ENCODE data around the gene LTA. TPM values are rescaled to one million over a fixed set of nuclear protein-coding genes. Genes with fewer than 3 reads are reported as not detected.

LTA gene
- polyA plus RNA-seq, 1 donor from 2014 or later = not detected

DNA sequence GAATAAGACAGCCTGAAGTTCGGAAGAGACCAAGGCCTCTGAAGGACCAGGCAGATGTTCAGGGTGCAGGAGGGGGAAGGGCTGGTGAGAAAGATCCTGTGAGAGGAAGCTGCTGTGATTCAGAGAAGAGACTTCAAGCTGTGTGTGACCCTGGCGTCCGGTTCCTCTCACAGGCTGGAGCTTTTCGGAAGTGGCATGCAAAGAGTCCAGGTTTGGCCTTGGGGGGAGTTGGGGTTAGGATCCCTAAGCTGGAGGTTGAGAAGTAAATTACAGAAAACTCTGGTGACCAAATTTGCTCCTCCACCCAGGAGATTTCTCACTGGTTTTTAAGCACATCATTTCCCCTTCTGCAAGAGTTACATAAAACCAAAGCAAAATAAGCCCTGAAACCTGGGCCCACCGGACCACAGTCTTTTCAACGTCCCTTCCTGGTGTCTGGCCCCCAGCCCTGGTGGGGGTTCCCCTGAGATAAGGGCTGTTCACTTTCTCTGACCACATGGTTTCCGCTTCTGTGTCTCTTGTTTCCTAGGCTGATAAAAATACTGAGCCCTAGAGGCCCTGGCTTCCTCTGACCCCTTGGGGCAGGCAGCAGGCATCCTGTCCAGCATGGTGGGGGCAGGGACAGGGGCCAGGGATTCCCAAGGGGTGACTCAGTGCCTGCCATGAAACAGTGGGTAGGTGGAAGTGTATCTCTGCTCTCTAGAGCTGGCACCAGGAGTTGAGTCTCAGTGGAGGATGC, 12.0 kb upstream of the LTA start:
- no peaks in the 10 kb centered on the region for H3K27me3 ChIP-seq (ENCODE audit: insufficient read depth, low read depth, low read length)
- no peak overlapping the region for H3K27ac ChIP-seq (ENCODE audit: low read length)
- H3K79me2 ChIP-seq (replicated peaks; ENCODE audit: insufficient read depth, low read length) = no peaks in the 10 kb centered on the region
- no peak overlapping the region for H3K9ac ChIP-seq (ENCODE audit: low read length)
- no peak overlapping the region for H3K4me2 ChIP-seq (ENCODE audit: low read length)
- no peak for TF ChIP-seq RAD21 (conservative IDR thresholded peaks at IDR 0.05)
- H3F3A ChIP-seq (ENCODE audit: insufficient read depth, low read length, poor library complexity, severe bottlenecking) = no peaks in the 10 kb centered on the region
- H2AFZ ChIP-seq (ENCODE audit: low read depth, low read length) = no peak overlapping the region
- H3K9me2 ChIP-seq (ENCODE audit: insufficient read depth, low read length) = no peaks in the 10 kb centered on the region
- H3K4me3 ChIP-seq (ENCODE audit: low read length) = no peak overlapping the region
- no peaks in the 10 kb centered on the region for H4K20me1 ChIP-seq (ENCODE audit: insufficient read depth)
- no peaks in the 10 kb centered on the region for H3K36me3 ChIP-seq (ENCODE audit: insufficient read depth, low read length)
- no peaks in the 10 kb centered on the region for H3K9me3 ChIP-seq (ENCODE audit: low read length)

DNA sequence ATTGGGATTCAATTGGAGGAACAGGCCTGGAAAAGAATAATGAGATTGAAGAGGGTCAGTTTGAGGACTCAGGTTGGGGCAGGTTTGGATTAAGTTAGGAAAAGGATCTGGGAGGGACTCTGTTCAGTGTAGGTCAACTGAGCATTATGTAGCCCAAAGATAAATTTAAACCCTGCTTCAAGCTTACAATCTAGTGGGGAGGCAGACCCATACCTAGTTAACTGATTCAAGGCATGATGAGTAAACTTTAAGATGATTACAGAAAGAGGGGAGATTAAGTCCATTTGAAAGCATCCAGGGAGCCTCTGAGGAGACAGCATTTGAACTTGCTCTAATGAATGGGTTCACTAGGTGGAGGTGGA, 11.4 kb upstream of the LTA start:
- Histone ChIP-seq H3K9ac (ENCODE audit: low read length) (no peak overlapping the region), H3K9me2 (ENCODE audit: insufficient read depth, low read length) (no peaks in the 10 kb centered on the region), H3K36me3 (ENCODE audit: insufficient read depth, low read length) (no peaks in the 10 kb centered on the region), H3F3A (ENCODE audit: insufficient read depth, low read length, poor library complexity, severe bottlenecking) (no peaks in the 10 kb centered on the region), H3K4me2 (ENCODE audit: low read length) (no peak overlapping the region), H3K4me3 (ENCODE audit: low read length) (no peak overlapping the region), H3K79me2 (replicated peaks; ENCODE audit: insufficient read depth, low read length) (no peaks in the 10 kb centered on the region), H3K27ac (ENCODE audit: low read length) (no peak overlapping the region), H2AFZ (ENCODE audit: low read depth, low read length) (no peak overlapping the region), H3K9me3 (ENCODE audit: low read length) (no peaks in the 10 kb centered on the region), H3K27me3 (ENCODE audit: insufficient read depth, low read depth, low read length) (no peaks in the 10 kb centered on the region), H4K20me1 (ENCODE audit: insufficient read depth) (no peaks in the 10 kb centered on the region)
- TF ChIP-seq SMC3 (conservative IDR thresholded peaks at IDR 0.05; ENCODE audit: poor library complexity) (no peak), EP300 (conservative IDR thresholded peaks at IDR 0.05; ENCODE audit: poor library complexity, severe bottlenecking) (no peak), EZH2 (IDR thresholded peaks at IDR 0.05; ENCODE audit: borderline replicate concordance, insufficient read depth, low read length, poor library complexity, severe bottlenecking) (no peak), RAD21 (conservative IDR thresholded peaks at IDR 0.05) (no peak), MXI1 (conservative IDR thresholded peaks at IDR 0.05; ENCODE audit: poor library complexity, severe bottlenecking) (no peak), POLR2AphosphoS5 (IDR thresholded peaks at IDR 0.05) (no peak), TAF1 (IDR thresholded peaks at IDR 0.05; ENCODE audit: low read depth) (no peak)
- TF ChIP-seq, protein P1, sequence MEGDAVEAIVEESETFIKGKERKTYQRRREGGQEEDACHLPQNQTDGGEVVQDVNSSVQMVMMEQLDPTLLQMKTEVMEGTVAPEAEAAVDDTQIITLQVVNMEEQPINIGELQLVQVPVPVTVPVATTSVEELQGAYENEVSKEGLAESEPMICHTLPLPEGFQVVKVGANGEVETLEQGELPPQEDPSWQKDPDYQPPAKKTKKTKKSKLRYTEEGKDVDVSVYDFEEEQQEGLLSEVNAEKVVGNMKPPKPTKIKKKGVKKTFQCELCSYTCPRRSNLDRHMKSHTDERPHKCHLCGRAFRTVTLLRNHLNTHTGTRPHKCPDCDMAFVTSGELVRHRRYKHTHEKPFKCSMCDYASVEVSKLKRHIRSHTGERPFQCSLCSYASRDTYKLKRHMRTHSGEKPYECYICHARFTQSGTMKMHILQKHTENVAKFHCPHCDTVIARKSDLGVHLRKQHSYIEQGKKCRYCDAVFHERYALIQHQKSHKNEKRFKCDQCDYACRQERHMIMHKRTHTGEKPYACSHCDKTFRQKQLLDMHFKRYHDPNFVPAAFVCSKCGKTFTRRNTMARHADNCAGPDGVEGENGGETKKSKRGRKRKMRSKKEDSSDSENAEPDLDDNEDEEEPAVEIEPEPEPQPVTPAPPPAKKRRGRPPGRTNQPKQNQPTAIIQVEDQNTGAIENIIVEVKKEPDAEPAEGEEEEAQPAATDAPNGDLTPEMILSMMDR (IDR thresholded peaks at IDR 0.05; ENCODE audit: poor library complexity, severe bottlenecking) = no peak
- TF ChIP-seq, protein P2, sequence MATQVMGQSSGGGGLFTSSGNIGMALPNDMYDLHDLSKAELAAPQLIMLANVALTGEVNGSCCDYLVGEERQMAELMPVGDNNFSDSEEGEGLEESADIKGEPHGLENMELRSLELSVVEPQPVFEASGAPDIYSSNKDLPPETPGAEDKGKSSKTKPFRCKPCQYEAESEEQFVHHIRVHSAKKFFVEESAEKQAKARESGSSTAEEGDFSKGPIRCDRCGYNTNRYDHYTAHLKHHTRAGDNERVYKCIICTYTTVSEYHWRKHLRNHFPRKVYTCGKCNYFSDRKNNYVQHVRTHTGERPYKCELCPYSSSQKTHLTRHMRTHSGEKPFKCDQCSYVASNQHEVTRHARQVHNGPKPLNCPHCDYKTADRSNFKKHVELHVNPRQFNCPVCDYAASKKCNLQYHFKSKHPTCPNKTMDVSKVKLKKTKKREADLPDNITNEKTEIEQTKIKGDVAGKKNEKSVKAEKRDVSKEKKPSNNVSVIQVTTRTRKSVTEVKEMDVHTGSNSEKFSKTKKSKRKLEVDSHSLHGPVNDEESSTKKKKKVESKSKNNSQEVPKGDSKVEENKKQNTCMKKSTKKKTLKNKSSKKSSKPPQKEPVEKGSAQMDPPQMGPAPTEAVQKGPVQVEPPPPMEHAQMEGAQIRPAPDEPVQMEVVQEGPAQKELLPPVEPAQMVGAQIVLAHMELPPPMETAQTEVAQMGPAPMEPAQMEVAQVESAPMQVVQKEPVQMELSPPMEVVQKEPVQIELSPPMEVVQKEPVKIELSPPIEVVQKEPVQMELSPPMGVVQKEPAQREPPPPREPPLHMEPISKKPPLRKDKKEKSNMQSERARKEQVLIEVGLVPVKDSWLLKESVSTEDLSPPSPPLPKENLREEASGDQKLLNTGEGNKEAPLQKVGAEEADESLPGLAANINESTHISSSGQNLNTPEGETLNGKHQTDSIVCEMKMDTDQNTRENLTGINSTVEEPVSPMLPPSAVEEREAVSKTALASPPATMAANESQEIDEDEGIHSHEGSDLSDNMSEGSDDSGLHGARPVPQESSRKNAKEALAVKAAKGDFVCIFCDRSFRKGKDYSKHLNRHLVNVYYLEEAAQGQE (IDR thresholded peaks at IDR 0.05; ENCODE audit: borderline replicate concordance) = no peak

Measured in neural cell (in vitro differentiated cells).